CD4-positive, alpha-beta T cell treated with Interleukin-1 beta for 1 hour (primary cell): ENCODE measurements around the gene POU4F2.
"Not testable (repeated sequence)": the region's sequence is repeated elsewhere in the genome, so short reads cannot be mapped to it uniquely, and the experiment has no call there.

Experiments
- DNase-seq, 2 donors: peaks; one replicate each; pipeline ENCODE4 v3.0.0-alpha.2; 2020 to 2022

POU4F2 gene

DNA sequence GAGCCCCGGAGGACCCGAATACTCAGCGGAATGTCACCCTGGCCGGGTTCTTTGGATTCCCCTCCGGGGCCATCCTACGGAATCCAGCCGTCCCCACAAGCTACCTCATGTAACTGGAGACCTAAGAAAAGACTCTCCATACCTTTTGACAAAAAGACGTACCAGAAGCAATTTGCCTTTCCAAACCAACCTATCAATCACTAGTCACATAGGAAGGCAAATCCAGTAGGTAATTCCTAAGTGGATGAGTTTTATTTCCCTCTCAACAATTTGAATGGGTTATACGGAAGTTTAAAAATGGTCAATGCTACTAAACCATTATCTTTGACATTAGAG is 16.8 kb downstream of the POU4F2 start:
- DNase-seq: no peak

DNA sequence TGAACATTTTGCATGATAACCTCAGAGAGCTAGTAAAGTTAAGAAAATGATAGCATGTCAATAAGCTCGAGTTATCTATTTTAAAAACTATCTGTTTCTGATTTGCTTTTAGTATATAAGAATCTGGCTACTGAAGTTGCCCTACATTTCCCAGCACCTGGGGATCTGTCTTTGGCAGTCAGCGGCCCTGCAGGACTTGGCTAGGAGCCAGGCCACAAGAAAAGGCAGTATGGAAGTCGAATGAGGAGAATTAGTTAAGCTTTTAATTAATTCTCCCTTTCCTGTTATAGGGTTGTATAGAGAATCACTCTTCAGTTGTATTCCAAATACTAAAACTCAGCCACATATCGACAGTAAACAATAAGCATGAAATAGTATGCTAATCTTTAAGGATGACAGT is 22.7 kb downstream of the POU4F2 start:
- DNase-seq: no peak

DNA sequence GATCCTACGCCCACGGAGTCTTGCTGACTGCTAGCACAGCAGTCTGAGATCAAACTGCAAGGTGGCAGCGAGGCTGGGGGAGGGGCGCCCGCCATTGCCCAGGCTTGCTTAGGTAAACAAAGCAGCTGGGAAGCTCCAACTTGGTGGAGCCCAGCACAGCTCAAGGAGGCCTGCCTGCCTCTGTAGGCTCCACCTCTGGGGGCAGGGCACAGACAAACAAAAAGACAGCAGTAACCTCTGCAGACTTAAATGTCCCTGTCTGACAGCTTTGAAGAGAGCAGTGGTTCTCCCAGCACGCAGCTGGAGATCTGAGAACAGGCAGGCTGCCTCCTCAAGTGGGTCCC is 25.2 kb downstream of the POU4F2 start:
- not testable (repeated sequence) for DNase-seq

DNA sequence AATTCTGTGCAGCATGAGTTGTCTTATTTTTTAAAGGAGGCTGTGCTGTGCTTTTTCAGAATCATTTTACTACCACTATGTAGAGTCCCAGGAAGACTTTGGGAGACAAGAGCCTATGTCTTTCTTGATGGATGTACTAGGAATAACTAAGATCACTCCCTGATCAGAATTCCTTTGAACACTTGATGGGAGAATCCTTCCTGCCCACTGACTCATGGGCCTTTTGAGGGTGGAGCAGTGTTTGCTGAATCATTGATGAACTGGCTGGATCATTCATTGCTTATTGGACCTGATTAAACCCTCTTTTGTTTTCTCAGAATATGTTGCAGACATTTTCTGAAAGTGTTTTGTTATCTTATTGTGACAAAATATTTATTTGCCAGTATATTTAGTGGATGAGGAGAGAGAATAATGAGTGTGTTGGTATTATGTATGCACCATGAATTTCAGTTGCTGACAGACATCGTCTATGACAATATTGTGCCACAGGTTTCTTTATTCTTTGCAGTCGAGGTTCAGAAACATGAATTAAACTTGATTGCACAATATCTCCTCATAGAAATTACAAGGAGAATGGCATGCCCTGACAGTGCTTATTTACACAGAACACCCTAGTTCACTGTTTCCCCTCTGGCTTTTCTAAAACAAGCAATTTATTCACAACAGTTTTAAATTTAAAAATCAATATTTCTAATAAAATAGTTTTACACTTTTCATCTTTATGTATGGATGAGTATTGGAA is 36.3 kb downstream of the POU4F2 start:
- no peak for DNase-seq
